RWPE1 (cell line): Measurements from ENCODE around the gene SAG.

Experiments
- CTCF ChIA-PET: fragments of 350-600 bp; sonication (Branson Sonifier 250); formaldehyde crosslinking; extraction: SDS; loops from one replicate; lab custom pipeline; 2021; lab: Yijun Ruan, JAX
- POLR2A ChIA-PET: fragments of 400-600 bp; formaldehyde crosslinking; extraction: SDS; loops from one replicate; lab custom pipeline; 2020; ENCODE audit warnings: antibody characterized with exemption; ENCODE audit not compliant: low non-redundant PET; lab: Yijun Ruan, JAX
- DNase-seq: peaks from one replicate; pipeline ENCODE4 v3.0.0; 2012; ENCODE audit warnings: low spot score
- H3K27ac ChIP-seq: fragments of 450-650 bp; 2 replicates; pipeline ENCODE4 v1.5.1; 2017
- TF ChIP-seq, protein P1 (sequence below): fragments of 450-650 bp; conservative IDR thresholded peaks from 2 replicates; pipeline ENCODE4 v1.5.1; 2017; ENCODE audit warnings: low read depth, mild to moderate bottlenecking

SAG gene

DNA sequence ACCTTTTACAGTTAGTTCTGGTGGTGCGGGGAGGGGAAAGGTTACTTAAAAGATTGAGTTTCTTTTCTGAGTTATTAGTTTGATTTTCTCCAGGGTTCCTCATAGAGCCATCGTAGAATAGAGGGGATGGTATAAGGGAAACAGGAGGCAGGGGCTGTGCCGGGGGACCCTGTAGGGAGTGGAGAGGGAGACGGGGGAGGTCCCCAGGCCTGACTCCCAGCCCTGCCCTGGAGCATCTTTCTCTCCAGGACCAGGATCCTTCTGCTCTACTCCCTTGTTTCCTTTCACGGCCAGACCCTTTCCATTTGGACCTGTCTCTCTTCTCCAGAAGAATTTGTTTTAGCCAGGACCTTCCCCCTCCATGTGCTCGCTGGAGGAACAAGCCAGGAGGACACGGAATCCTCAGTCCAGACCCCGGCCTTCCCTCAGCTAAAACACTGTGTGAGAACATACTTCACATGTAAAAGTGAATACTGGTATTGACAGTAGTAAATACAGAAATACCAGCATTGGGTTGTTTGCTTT lies 82.0 kb downstream of the SAG start:
- no peak overlapping the region for H3K27ac ChIP-seq
- TF ChIP-seq, protein P1, sequence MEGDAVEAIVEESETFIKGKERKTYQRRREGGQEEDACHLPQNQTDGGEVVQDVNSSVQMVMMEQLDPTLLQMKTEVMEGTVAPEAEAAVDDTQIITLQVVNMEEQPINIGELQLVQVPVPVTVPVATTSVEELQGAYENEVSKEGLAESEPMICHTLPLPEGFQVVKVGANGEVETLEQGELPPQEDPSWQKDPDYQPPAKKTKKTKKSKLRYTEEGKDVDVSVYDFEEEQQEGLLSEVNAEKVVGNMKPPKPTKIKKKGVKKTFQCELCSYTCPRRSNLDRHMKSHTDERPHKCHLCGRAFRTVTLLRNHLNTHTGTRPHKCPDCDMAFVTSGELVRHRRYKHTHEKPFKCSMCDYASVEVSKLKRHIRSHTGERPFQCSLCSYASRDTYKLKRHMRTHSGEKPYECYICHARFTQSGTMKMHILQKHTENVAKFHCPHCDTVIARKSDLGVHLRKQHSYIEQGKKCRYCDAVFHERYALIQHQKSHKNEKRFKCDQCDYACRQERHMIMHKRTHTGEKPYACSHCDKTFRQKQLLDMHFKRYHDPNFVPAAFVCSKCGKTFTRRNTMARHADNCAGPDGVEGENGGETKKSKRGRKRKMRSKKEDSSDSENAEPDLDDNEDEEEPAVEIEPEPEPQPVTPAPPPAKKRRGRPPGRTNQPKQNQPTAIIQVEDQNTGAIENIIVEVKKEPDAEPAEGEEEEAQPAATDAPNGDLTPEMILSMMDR = no peak
- POLR2A ChIA-PET = no interaction called here
- DNase-seq = no peak
- CTCF ChIA-PET = interaction anchor here (0.6 kb wide), 1 partner anchor 39 kb away, joined by 3 read pairs; no protein-coding TSS in a partner anchor

DNA sequence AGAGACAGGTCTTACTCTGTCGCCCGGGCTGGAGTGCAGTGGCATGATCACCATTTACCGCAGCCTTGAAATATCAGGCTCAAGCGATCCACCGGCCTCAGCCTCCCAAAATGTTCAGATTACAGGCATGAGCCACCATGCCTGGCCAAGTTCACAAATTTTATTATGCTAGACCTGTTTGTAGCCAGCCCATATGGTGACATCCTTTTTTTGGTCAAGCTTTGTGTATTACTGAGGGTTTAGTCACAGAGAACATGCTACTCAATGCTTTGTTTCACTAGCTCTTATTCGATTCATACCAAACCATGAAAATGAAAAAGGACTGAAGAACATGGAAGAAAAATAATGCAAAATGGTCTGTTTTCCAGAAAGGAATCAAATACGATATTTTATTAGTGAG lies 88.1 kb downstream of the SAG start:
- no peak for DNase-seq
- ChIA-PET POLR2A (no interaction called here), CTCF (no interaction called here)
- no peak overlapping the region for H3K27ac ChIP-seq
- TF ChIP-seq, protein P1 = no peak
